ENCODE measurements around the gene DOCK3. TPM values are rescaled to one million over a fixed set of nuclear protein-coding genes. Genes with fewer than 3 reads are reported as not detected.
"Not testable (repeated sequence)": the region's sequence is repeated elsewhere in the genome, so short reads cannot be mapped to it uniquely, and the experiment has no call there.

DOCK3 gene
- total RNA-seq, 1 donor from 2014 or later: 0.51 TPM

- no peak for DNase-seq
These were observed 132.1 kb downstream of the DOCK3 start for GRCh38 chr3:50806806-50807205.

GRCh38 chr3:50807266-50807665 lies 132.5 kb downstream of the DOCK3 start:
- peak; percentile 32 for DNase-seq

GRCh38 chr3:50811893-50812292 lies 137.2 kb downstream of the DOCK3 start:
- no peak for DNase-seq

- no peak for DNase-seq
These were observed 141.1 kb downstream of the DOCK3 start for GRCh38 chr3:50815844-50816243.

GRCh38 chr3:50816894-50817293 lies 142.2 kb downstream of the DOCK3 start:
- no peak for DNase-seq

- peak; percentile 10 for DNase-seq
These were observed 143.2 kb downstream of the DOCK3 start for GRCh38 chr3:50817756-50818529.

GRCh38 chr3:50819882-50820281 lies 145.2 kb downstream of the DOCK3 start:
- no peak for DNase-seq

GRCh38 chr3:50825841-50826240 lies 151.1 kb downstream of the DOCK3 start:
- no peak for DNase-seq

- DNase-seq: no peak
These were observed 155.7 kb downstream of the DOCK3 start for GRCh38 chr3:50830451-50830850.

- not testable (repeated sequence) for DNase-seq
These were observed 156.3 kb downstream of the DOCK3 start for GRCh38 chr3:50831009-50831408.

- DNase-seq: no peak
These were observed 166.3 kb downstream of the DOCK3 start for GRCh38 chr3:50840983-50841489.

GRCh38 chr3:50848308-50848707 lies 173.6 kb downstream of the DOCK3 start:
- DNase-seq: no peak

- DNase-seq: no peak
These were observed 176.1 kb downstream of the DOCK3 start for GRCh38 chr3:50850639-50851511.

- no peak for DNase-seq
These were observed 179.2 kb downstream of the DOCK3 start for GRCh38 chr3:50853936-50854335.

GRCh38 chr3:50862221-50862620 lies 187.5 kb downstream of the DOCK3 start:
- no peak for DNase-seq

GRCh38 chr3:50873376-50874157 lies 198.8 kb downstream of the DOCK3 start:
- no peak for DNase-seq

- DNase-seq: not testable (repeated sequence)
These were observed 200.1 kb downstream of the DOCK3 start for GRCh38 chr3:50874876-50875275.

GRCh38 chr3:50876947-50877346 lies 202.2 kb downstream of the DOCK3 start:
- peak; percentile 2 for DNase-seq

- DNase-seq: not testable (repeated sequence)
These were observed 208.0 kb downstream of the DOCK3 start for GRCh38 chr3:50882733-50883132.

- no peak for DNase-seq
These were observed 209.0 kb downstream of the DOCK3 start for GRCh38 chr3:50883755-50884154.

- no peak for DNase-seq
These were observed 210.5 kb downstream of the DOCK3 start for GRCh38 chr3:50885070-50885850.

Measured in tongue (tissue), 2 donors.